Neuronal stem cell (in vitro differentiated cells): Measurements from ENCODE around the gene RPS19BP1.

Source experiments
- DNase-seq: peaks from one replicate; pipeline ENCODE4 v3.0.0-alpha.2; 2013; ENCODE audit warnings: low spot score
- H2AFZ ChIP-seq: one replicate; pipeline ENCODE4 v1.6.1; 2013; ENCODE audit warnings: mild to moderate bottlenecking, low read length, inconsistent platforms
- H2AK5ac ChIP-seq: 2 replicates; pipeline ENCODE4 v1.6.1; 2013; ENCODE audit warnings: low read depth, mild to moderate bottlenecking, inconsistent platforms, low read length, moderate library complexity, mixed read lengths
- H2BK120ac ChIP-seq: 2 replicates; pipeline ENCODE4 v1.6.1; 2013; ENCODE audit warnings: low read depth, mild to moderate bottlenecking, inconsistent platforms, low read length, moderate library complexity, mixed read lengths
- H2BK12ac ChIP-seq: one replicate; pipeline ENCODE4 v1.6.1; 2013; ENCODE audit warnings: low read length, inconsistent platforms
- H2BK15ac ChIP-seq: 2 replicates; pipeline ENCODE4 v1.6.1; 2013; ENCODE audit warnings: mild to moderate bottlenecking, low read length, inconsistent platforms, mixed read lengths
- H2BK5ac ChIP-seq: one replicate; pipeline ENCODE4 v1.6.1; 2013; ENCODE audit warnings: inconsistent platforms, mild to moderate bottlenecking, low read length, moderate library complexity
- H3K14ac ChIP-seq: one replicate; pipeline ENCODE4 v1.6.1; 2013; ENCODE audit warnings: low read length, inconsistent platforms
- H3K18ac ChIP-seq: 2 replicates; pipeline ENCODE4 v1.6.1; 2013; ENCODE audit warnings: low read length, inconsistent platforms
- H3K23ac ChIP-seq: 2 replicates; pipeline ENCODE4 v1.6.1; 2013; ENCODE audit warnings: low read depth, mild to moderate bottlenecking, mixed read lengths, low read length, inconsistent platforms; ENCODE audit not compliant: poor library complexity
- H3K27ac ChIP-seq: replicated peaks from 3 replicates; pipeline ENCODE4 v1.5.1; 2013; ENCODE audit warnings: low read length, inconsistent platforms
- H3K27me3 ChIP-seq, 3 experiments: 2 replicates each; pipeline ENCODE4 v1.6.1; 2013; ENCODE audit warnings: low read length in 3 of 3, mild to moderate bottlenecking in 2 of 3, inconsistent platforms in 1 of 3, low read depth in 1 of 3, mixed read lengths in 1 of 3, moderate library complexity in 1 of 3; ENCODE audit not compliant: control insufficient read depth in 3 of 3, insufficient read depth in 3 of 3
- H3K36me3 ChIP-seq, 2 donors: replicated peaks in 1 of 2; 2 replicates each; pipeline ENCODE4 v1.6.1; 2013; ENCODE audit warnings: low read length in 2 of 2; ENCODE audit not compliant: control insufficient read depth in 2 of 2, insufficient read depth in 2 of 2
- H3K4ac ChIP-seq: 2 replicates; pipeline ENCODE4 v1.6.1; 2013; ENCODE audit warnings: inconsistent platforms, mild to moderate bottlenecking, low read length, moderate library complexity
- H3K4me1 ChIP-seq, 2 donors: 1 replicate in 1 of 2; 2 replicates in 1 of 2; pipeline ENCODE4 v1.6.1; 2013; ENCODE audit warnings: low read length in 2 of 2, low read depth in 1 of 2; ENCODE audit not compliant: control insufficient read depth in 2 of 2, insufficient read depth in 1 of 2
- H3K4me2 ChIP-seq: one replicate; pipeline ENCODE4 v1.6.1; 2013; ENCODE audit warnings: mild to moderate bottlenecking, low read length, inconsistent platforms; ENCODE audit not compliant: insufficient read depth, poor library complexity, severe bottlenecking
- H3K4me3 ChIP-seq, 2 donors: 2 replicates each; pipeline ENCODE4 v1.5.1; 2013; ENCODE audit warnings: low read length in 2 of 2, mild to moderate bottlenecking in 2 of 2, inconsistent platforms in 1 of 2, moderate library complexity in 1 of 2
- H3K79me1 ChIP-seq: one replicate; pipeline ENCODE4 v1.6.1; 2013; ENCODE audit warnings: low read depth, mild to moderate bottlenecking, inconsistent platforms, low read length, moderate library complexity
- H3K9ac ChIP-seq: one replicate; pipeline ENCODE4 v1.6.1; 2013; ENCODE audit warnings: mild to moderate bottlenecking, low read depth, low read length, inconsistent platforms; ENCODE audit not compliant: poor library complexity
- H3K9me3 ChIP-seq, 2 donors: replicated peaks in 1 of 2; 2 replicates each; pipeline versions ENCODE3 to v1.6.1; 2013; ENCODE audit warnings: low read length in 2 of 2, mild to moderate bottlenecking in 2 of 2, inconsistent platforms in 1 of 2, low read depth in 1 of 2, mixed read lengths in 1 of 2, moderate library complexity in 1 of 2; ENCODE audit not compliant: control insufficient read depth in 2 of 2, insufficient read depth in 1 of 2
- H4K8ac ChIP-seq: one replicate; pipeline ENCODE4 v1.6.1; 2013; ENCODE audit warnings: low read depth, mild to moderate bottlenecking, inconsistent platforms, low read length, moderate library complexity
- H4K91ac ChIP-seq: one replicate; pipeline ENCODE4 v1.6.1; 2013; ENCODE audit warnings: low read length, low read depth, mild to moderate bottlenecking, inconsistent platforms; ENCODE audit not compliant: poor library complexity
- WGBS, 2 donors: extraction: QIAGEN DNeasy Blood & Tissue Kit; methylation state at CpG; one replicate each; pipeline ENCODE4 v1.1.7; 2013; ENCODE audit warnings: missing lambda C conversion rate in 2 of 2, mixed read lengths in 1 of 2; ENCODE audit not compliant: insufficient read length in 2 of 2, insufficient replicate concordance in 1 of 2; ENCODE audit errors: extremely low coverage in 2 of 2; 5-methylcytosine and 5-hydroxymethylcytosine counted together

Gene RPS19BP1

GRCh38 chr22:39504071-39504470 is 28.5 kb downstream of the RPS19BP1 start:
- Histone ChIP-seq H3K23ac (no peak overlapping the region), H2BK120ac (no peak overlapping the region), H4K8ac (no peak overlapping the region), H3K79me1 (peaks cover 9% of the 10 kb centered on the region), H2BK12ac (no peak overlapping the region), H4K91ac (no peak overlapping the region), H2BK5ac (no peak overlapping the region), H3K4ac (no peak overlapping the region), H3K27ac (no peak overlapping the region), H2BK15ac (no peak overlapping the region), H2AFZ (no peak overlapping the region), H3K9ac (no peak overlapping the region), H3K9me3 (no peaks in the 10 kb centered on the region), H2AK5ac (no peak overlapping the region), H3K14ac (no peak overlapping the region), H3K4me3 (peak overlapping the region in 1 of 2 donors; percentile 95), H3K4me1 (peaks cover 11 to 13% of the 10 kb centered on the region in 2 donors), H3K18ac (no peak overlapping the region), H3K27me3 (no peaks in the 10 kb centered on the region), H3K4me2 (no peak overlapping the region), H3K36me3 (peaks cover 27 to 56% of the 10 kb centered on the region in 2 donors)
- WGBS, 2 donors = no CpG with 5 or more reads among the region's 16 CpGs
- DNase-seq = no peak

DNA sequence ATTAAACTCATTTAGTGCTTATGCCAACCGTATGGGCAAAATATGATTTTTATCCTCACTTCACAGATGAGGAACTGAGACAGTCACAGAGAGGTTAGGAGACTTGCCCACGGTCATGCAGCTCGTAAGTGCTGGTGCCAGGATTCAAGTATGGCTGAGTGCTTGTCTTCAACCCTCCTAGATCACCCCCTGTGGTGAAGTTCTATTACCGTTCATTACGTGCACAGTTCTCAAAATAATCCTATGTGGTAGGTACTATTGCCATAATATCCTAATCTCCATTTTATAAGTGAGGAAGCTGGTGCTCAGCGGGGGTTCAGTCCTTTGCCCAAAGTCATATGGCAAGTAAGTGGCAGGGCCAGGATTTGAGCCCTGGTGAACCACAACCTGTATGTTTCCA is 28.9 kb downstream of the RPS19BP1 start:
- peaks cover 26 to 52% of the 10 kb centered on the region in 2 donors for H3K36me3 ChIP-seq
- no peak overlapping the region for H2AK5ac ChIP-seq
- H2BK12ac ChIP-seq = no peak overlapping the region
- DNase-seq = no peak
- peak overlapping the region in 1 of 2 donors; percentile 95 for H3K4me3 ChIP-seq
- H3K4me1 ChIP-seq = peaks cover 13 to 16% of the 10 kb centered on the region in 2 donors
- no peak overlapping the region for H3K4me2 ChIP-seq
- no peak overlapping the region for H3K18ac ChIP-seq
- no peak overlapping the region for H3K27ac ChIP-seq
- no peak overlapping the region for H2AFZ ChIP-seq
- H2BK5ac ChIP-seq = no peak overlapping the region
- no peak overlapping the region for H4K8ac ChIP-seq
- WGBS, 2 donors = no CpG with 5 or more reads among the region's 6 CpGs
- H3K4ac ChIP-seq = no peak overlapping the region
- no peak overlapping the region for H2BK120ac ChIP-seq
- H4K91ac ChIP-seq = no peak overlapping the region
- H3K9ac ChIP-seq = no peak overlapping the region
- no peaks in the 10 kb centered on the region for H3K27me3 ChIP-seq
- H3K23ac ChIP-seq = no peak overlapping the region
- peaks cover 9% of the 10 kb centered on the region for H3K79me1 ChIP-seq
- H2BK15ac ChIP-seq = no peak overlapping the region
- no peaks in the 10 kb centered on the region for H3K9me3 ChIP-seq
- H3K14ac ChIP-seq = no peak overlapping the region

- WGBS, 2 donors = no CpG with 5 or more reads among the region's 18 CpGs
Observed at GRCh38 chr22:39502789-39503409, 29.6 kb downstream of the RPS19BP1 start.

GRCh38 chr22:39502109-39502788 is 30.3 kb downstream of the RPS19BP1 start, which contains the start of gene MIEF1:
Gene MIEF1 (plus strand): TSS chr22:39502290. CDS start chr22:39511295, 9,005 bp downstream.
- H2BK15ac ChIP-seq = peak within 1 kb of the TSS; percentile 83
- peak within 1 kb of the TSS; percentile 56 for H2BK5ac ChIP-seq
- peak within 1 kb of the TSS; percentile 85 for H3K4me2 ChIP-seq
- peak; percentile 97 for DNase-seq
- H3K9ac ChIP-seq = peak within 1 kb of the TSS; percentile 92
- H3K18ac ChIP-seq = peak within 1 kb of the TSS; percentile 96
- H3K4ac ChIP-seq = no peak within 1 kb of the TSS
- WGBS, 2 donors = no CpG with 5 or more reads among the region's 58 CpGs
- peak within 1 kb of the TSS; percentile 75 for H3K23ac ChIP-seq
- peaks cover 25 to 38% of the 10 kb centered on the region in 2 donors for H3K36me3 ChIP-seq
- peaks cover 9% of the 10 kb centered on the region for H3K79me1 ChIP-seq
- peak within 1 kb of the TSS; percentile 95 for H3K4me3 ChIP-seq
- H3K27me3 ChIP-seq = no peaks in the 10 kb centered on the region
- H2BK120ac ChIP-seq = no peak within 1 kb of the TSS
- peak within 1 kb of the TSS; percentile 98 for H2BK12ac ChIP-seq
- H4K8ac ChIP-seq = peak within 1 kb of the TSS; percentile 52
- peak within 1 kb of the TSS; percentile 57 for H2AK5ac ChIP-seq
- H4K91ac ChIP-seq = no peak within 1 kb of the TSS
- H3K9me3 ChIP-seq = no peaks in the 10 kb centered on the region
- peak within 1 kb of the TSS; percentile 83 for H3K27ac ChIP-seq
- H3K4me1 ChIP-seq = peaks cover 14 to 20% of the 10 kb centered on the region in 2 donors
- H3K14ac ChIP-seq = no peak within 1 kb of the TSS
- peak within 1 kb of the TSS; percentile 88 for H2AFZ ChIP-seq

More at GRCh38 chr22:39502789-39503409, 29.6 kb downstream of the RPS19BP1 start:
- Histone ChIP-seq H3K4me1 (peaks cover 14 to 20% of the 10 kb centered on the region in 2 donors), H3K4me3 (peak overlapping the region; percentile 95), H3K27ac (no peak overlapping the region), H3K9me3 (no peaks in the 10 kb centered on the region), H2BK120ac (no peak overlapping the region), H3K14ac (no peak overlapping the region), H3K4ac (no peak overlapping the region), H2AK5ac (no peak overlapping the region), H3K4me2 (peak overlapping the region; percentile 79), H2BK12ac (no peak overlapping the region), H3K27me3 (no peaks in the 10 kb centered on the region), H2BK5ac (no peak overlapping the region), H3K18ac (no peak overlapping the region), H3K79me1 (peaks cover 9% of the 10 kb centered on the region), H4K91ac (no peak overlapping the region), H3K36me3 (peaks cover 25 to 45% of the 10 kb centered on the region in 2 donors), H3K9ac (peak overlapping the region; percentile 80), H2AFZ (peak overlapping the region; percentile 88), H4K8ac (no peak overlapping the region), H2BK15ac (no peak overlapping the region), H3K23ac (peak overlapping the region; percentile 2)
- no peak for DNase-seq
